ENCODE results near the gene DEFB114. TPM values are rescaled to one million over a fixed set of nuclear protein-coding genes. Genes with fewer than 3 reads are reported as not detected.

DEFB114 gene
- total and polyA plus RNA-seq, 2 of the 13 experiments (the other 11 are each of a cell fraction or from before 2014, with no cell fraction given) = not detected

DNA sequence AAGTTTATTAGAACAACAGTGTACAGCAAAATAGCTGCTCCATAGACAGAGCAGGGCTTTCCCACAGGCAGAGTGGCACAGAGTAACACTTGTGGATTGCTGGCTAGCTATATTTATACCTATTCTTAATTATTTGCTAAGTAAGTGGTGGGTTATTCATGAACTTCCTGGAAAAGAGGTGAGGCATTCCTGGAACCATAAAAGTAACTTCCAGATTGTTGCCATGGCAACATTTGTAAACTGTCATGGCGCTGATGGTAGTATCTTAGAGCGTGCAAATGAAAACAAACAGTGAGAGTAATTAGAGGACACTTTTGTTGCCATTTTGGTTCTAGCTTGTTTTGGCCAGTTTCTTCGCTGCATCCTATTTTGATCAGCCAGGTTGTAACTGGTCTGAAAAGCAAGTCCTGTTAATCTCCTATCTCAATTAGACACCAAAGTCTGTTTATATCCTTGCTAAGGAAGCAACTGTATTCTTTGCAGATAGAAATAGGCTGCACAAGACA lies 23.9 kb downstream of the DEFB114 start:
- intact Hi-C loops (cut with micrococcal nuclease; ENCODE audit: unreplicated experiment) (no loop called here), in situ Hi-C loops (cut with HindIII; ENCODE audit: extremely low pct_ligation_motif_present, low pct_unique_long_range_greater_than_20kb) (no loop called here)
- Histone ChIP-seq H3K27me3 (ENCODE audit: control insufficient read depth in 1 of 2, insufficient read depth in 2 of 2, low read length in 2 of 2) (no peaks in the 10 kb centered on the region), H3K4me1 (ENCODE audit: insufficient read depth, low read length) (no peaks in the 10 kb centered on the region), H4K20me1 (ENCODE audit: insufficient read depth, low read length) (no peaks in the 10 kb centered on the region), H3K4me2 (ENCODE audit: low read depth, low read length) (no peak overlapping the region), H2AFZ (ENCODE audit: low read length) (no peak overlapping the region), H3K9me3 (ENCODE audit: low read length) (no peaks in the 10 kb centered on the region), H3K79me2 (ENCODE audit: insufficient read depth, low read length) (no peaks in the 10 kb centered on the region), H3K27ac (ENCODE audit: extremely low read length, insufficient read depth, low read length) (no peak overlapping the region), H3K36me3 (replicated peaks in 1 of 2; ENCODE audit: control insufficient read depth in 1 of 2, insufficient read depth in 2 of 2, low read length in 2 of 2) (no peaks in the 10 kb centered on the region), H3K9ac (ENCODE audit: insufficient read depth, low read depth, low read length) (no peak overlapping the region), H3K4me3 (replicated peaks in 1 of 3; ENCODE audit: insufficient read depth in 1 of 3, low read depth in 2 of 3, low read length in 3 of 3) (no peak overlapping the region)
- ChIA-PET CTCF (ENCODE audit: low intra/inter-chr PET ratio, low total read pairs) (no interaction called here), POLR2A (no interaction called here)
- FAIRE-seq = no peak
- BruUV-seq (replicated peaks) = no TSS peak
- no peak for ATAC-seq
- no peak for DNase-seq (ENCODE audit: low spot score)
- 14% methylated on average over 3 of the region's 3 CpGs for WGBS (ENCODE audit: low lambda C conversion rate)
- TF ChIP-seq RFX3 (CRISPR knock-in tag; IDR thresholded peaks at IDR 0.05) (peak; percentile 52; the same call in 1 of the 2 replicates), RFX1 (IDR thresholded peaks at IDR 0.05) (peak; percentile 25; the same call in 1 of the 2 replicates), SALL1 (CRISPR knock-in tag; IDR thresholded peaks at IDR 0.05) (no peak), ATRX (CRISPR knock-in tag; IDR thresholded peaks at IDR 0.05; ENCODE audit: borderline replicate concordance) (no peak)
- TF ChIP-seq, protein P1, sequence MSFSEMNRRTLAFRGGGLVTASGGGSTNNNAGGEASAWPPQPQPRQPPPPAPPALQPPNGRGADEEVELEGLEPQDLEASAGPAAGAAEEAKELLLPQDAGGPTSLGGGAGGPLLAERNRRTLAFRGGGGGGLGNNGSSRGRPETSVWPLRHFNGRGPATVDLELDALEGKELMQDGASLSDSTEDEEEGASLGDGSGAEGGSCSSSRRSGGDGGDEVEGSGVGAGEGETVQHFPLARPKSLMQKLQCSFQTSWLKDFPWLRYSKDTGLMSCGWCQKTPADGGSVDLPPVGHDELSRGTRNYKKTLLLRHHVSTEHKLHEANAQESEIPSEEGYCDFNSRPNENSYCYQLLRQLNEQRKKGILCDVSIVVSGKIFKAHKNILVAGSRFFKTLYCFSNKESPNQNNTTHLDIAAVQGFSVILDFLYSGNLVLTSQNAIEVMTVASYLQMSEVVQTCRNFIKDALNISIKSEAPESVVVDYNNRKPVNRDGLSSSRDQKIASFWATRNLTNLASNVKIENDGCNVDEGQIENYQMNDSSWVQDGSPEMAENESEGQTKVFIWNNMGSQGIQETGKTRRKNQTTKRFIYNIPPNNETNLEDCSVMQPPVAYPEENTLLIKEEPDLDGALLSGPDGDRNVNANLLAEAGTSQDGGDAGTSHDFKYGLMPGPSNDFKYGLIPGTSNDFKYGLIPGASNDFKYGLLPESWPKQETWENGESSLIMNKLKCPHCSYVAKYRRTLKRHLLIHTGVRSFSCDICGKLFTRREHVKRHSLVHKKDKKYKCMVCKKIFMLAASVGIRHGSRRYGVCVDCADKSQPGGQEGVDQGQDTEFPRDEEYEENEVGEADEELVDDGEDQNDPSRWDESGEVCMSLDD (CRISPR knock-in tag; IDR thresholded peaks at IDR 0.05; ENCODE audit: borderline replicate concordance) = no peak

DNA sequence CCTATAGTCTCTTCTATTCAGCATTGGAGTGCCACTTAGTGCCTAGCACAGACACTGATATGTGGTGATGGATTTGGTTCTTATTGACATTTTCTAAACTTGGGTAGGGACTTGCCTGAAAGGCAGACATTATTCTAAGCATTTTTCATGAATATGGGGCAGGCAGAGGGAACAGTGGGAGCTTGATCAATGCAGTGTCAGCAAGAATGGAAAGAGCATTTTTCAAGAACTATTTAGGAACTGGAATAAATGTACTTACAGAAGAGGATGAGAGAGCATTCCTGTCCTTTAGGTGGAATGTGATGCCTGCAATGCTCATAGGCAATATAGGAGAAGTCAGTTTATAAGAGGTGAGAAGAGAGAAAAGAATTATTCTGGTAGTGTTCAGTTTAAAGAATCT lies 26.2 kb downstream of the DEFB114 start:
- Histone ChIP-seq H3K4me1 (ENCODE audit: insufficient read depth, low read length) (no peaks in the 10 kb centered on the region), H3K9me3 (ENCODE audit: low read length) (no peaks in the 10 kb centered on the region), H3K9ac (ENCODE audit: insufficient read depth, low read depth, low read length) (no peak overlapping the region), H3K27ac (ENCODE audit: extremely low read length, insufficient read depth, low read length) (no peak overlapping the region), H3K79me2 (ENCODE audit: insufficient read depth, low read length) (no peaks in the 10 kb centered on the region), H2AFZ (ENCODE audit: low read length) (no peak overlapping the region), H3K27me3 (ENCODE audit: control insufficient read depth in 1 of 2, insufficient read depth in 2 of 2, low read length in 2 of 2) (no peaks in the 10 kb centered on the region), H3K4me2 (ENCODE audit: low read depth, low read length) (no peak overlapping the region), H4K20me1 (ENCODE audit: insufficient read depth, low read length) (no peaks in the 10 kb centered on the region), H3K4me3 (replicated peaks in 1 of 3; ENCODE audit: insufficient read depth in 1 of 3, low read depth in 2 of 3, low read length in 3 of 3) (no peak overlapping the region), H3K36me3 (replicated peaks in 1 of 2; ENCODE audit: control insufficient read depth in 1 of 2, insufficient read depth in 2 of 2, low read length in 2 of 2) (no peaks in the 10 kb centered on the region)
- ChIA-PET CTCF (ENCODE audit: low intra/inter-chr PET ratio, low total read pairs) (no interaction called here), POLR2A (no interaction called here)
- ATAC-seq (no peak), FAIRE-seq (no peak), DNase-seq (ENCODE audit: low spot score) (no peak)
- intact Hi-C loops (cut with micrococcal nuclease; ENCODE audit: unreplicated experiment) (no loop called here), in situ Hi-C loops (cut with HindIII; ENCODE audit: extremely low pct_ligation_motif_present, low pct_unique_long_range_greater_than_20kb) (no loop called here)
- TF ChIP-seq KDM2A (CRISPR knock-in tag; IDR thresholded peaks at IDR 0.05; ENCODE audit: borderline replicate concordance, low read depth) = no peak
- no peak for TF ChIP-seq ZNF24 (IDR thresholded peaks at IDR 0.05)
- no peak for TF ChIP-seq ZNF12 (CRISPR knock-in tag; IDR thresholded peaks at IDR 0.05)
- TF ChIP-seq SUZ12 (IDR thresholded peaks at IDR 0.05; ENCODE audit: low read depth, low read length) = no peak
- no peak for TF ChIP-seq ZNF3 (CRISPR knock-in tag; IDR thresholded peaks at IDR 0.05)
- TF ChIP-seq ZNF326 (CRISPR knock-in tag; IDR thresholded peaks at IDR 0.05; ENCODE audit: borderline replicate concordance) = no peak
- no peak for TF ChIP-seq ATF7-NPFF (CRISPR knock-in tag; IDR thresholded peaks at IDR 0.05; ENCODE audit: low read depth)
- peak in 1 of 2 experiments; percentile 53; a peak in 1 of 4 replicates for TF ChIP-seq MAFK (conservative IDR thresholded peaks at IDR 0.05 in 1 of 2, IDR thresholded peaks at IDR 0.05 in 1 of 2; ENCODE audit: low read length in 2 of 2)
- no peak for TF ChIP-seq ZNF616 (CRISPR knock-in tag; IDR thresholded peaks at IDR 0.05; ENCODE audit: low read depth)
- no TSS peak for BruUV-seq (replicated peaks)
